ENCODE results near the gene BCL11B. TPM values are rescaled to one million over a fixed set of nuclear protein-coding genes. Genes with fewer than 3 reads are reported as not detected.
A peak's percentile ranks its signal among the peaks of the same experiment; 100 is the strongest.

The BCL11B gene
- total RNA-seq, 6 experiments from 2014 or later = 0.06 to 0.14 (median 0.10) TPM; not detected in 2

DNA sequence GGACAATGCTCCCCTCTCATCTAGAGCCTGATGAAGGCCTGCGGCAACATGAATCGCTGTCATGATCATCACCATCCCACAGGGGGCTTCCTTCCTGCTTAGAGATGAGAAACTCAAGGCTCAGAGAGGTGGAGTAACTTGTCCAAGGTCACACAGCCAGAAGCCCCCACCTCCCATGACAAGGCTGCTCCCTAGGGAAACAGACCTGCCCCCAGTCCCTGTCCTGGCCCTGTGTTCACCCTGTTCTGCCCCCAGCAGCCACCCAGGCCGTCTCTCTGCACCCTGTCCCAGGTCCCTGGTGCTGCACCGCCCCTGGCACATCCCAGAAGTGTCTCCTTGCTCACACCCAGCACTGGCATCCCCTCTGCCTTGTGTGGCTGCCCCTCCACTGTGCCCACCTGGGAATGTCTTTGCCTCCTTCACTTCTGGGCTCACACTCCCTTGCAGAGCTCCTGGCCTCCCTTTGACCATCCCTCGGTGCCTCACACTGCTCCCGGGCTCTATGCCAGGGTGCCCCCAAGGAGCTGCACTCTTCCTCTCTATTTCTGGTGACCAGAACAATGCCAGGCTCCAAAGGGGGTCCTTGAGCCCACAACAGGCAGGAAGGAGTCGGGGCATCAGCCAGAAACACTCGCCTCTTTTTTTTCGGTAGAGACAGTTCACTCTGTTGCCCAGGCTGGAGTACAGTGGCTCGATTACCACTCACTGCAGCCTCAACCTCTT is 70.5 kb downstream of the BCL11B start:
- Mint-ChIP-seq H3K27ac (no peak overlapping the region), H3K9me3 (peaks cover 6% of the 10 kb centered on the region; the same call in 1 of the 2 replicates), H3K4me3 (no peak overlapping the region), H3K36me3 (ENCODE audit: low read depth) (no peaks in the 10 kb centered on the region), H3K4me1 (ENCODE audit: low read depth) (no peaks in the 10 kb centered on the region), H3K27me3 (ENCODE audit: insufficient read depth) (peaks cover 10% of the 10 kb centered on the region)
- no peak for DNase-seq
- TF ChIP-seq, protein P1, sequence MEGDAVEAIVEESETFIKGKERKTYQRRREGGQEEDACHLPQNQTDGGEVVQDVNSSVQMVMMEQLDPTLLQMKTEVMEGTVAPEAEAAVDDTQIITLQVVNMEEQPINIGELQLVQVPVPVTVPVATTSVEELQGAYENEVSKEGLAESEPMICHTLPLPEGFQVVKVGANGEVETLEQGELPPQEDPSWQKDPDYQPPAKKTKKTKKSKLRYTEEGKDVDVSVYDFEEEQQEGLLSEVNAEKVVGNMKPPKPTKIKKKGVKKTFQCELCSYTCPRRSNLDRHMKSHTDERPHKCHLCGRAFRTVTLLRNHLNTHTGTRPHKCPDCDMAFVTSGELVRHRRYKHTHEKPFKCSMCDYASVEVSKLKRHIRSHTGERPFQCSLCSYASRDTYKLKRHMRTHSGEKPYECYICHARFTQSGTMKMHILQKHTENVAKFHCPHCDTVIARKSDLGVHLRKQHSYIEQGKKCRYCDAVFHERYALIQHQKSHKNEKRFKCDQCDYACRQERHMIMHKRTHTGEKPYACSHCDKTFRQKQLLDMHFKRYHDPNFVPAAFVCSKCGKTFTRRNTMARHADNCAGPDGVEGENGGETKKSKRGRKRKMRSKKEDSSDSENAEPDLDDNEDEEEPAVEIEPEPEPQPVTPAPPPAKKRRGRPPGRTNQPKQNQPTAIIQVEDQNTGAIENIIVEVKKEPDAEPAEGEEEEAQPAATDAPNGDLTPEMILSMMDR (IDR thresholded peaks at IDR 0.05) = no peak

DNA sequence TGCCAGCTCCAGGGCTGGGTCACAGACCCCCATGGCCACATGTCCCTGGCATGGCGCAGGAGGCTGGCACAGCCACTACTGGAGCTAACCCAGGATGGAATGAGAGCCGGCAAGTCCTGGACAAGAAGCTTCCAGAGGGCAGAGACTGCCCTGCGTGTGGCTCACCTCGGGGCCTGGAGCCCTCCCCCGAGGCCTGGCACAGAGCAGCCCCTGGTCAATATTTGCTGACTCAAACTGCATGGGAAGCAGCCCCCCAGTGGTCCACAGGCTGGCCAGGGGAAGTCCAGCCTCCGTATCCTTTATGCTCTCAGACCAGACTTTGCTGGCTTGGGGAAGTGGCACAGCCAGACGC is 71.4 kb downstream of the BCL11B start:
- no peak overlapping the region for H3K4me3 Mint-ChIP-seq
- H3K9me3 Mint-ChIP-seq = peaks cover 6% of the 10 kb centered on the region; the same call in 1 of the 2 replicates
- no peaks in the 10 kb centered on the region for H3K4me1 Mint-ChIP-seq (ENCODE audit: low read depth)
- DNase-seq = no peak
- TF ChIP-seq, protein P1 (IDR thresholded peaks at IDR 0.05) = no peak
- H3K27ac Mint-ChIP-seq = no peak overlapping the region
- H3K36me3 Mint-ChIP-seq (ENCODE audit: low read depth) = no peaks in the 10 kb centered on the region
- peaks cover 10% of the 10 kb centered on the region for H3K27me3 Mint-ChIP-seq (ENCODE audit: insufficient read depth)

GRCh38 chr14:99199846-99200653 is 71.9 kb downstream of the BCL11B start:
- Mint-ChIP-seq H3K36me3 (ENCODE audit: low read depth) (no peaks in the 10 kb centered on the region), H3K27ac (no peak overlapping the region), H3K9me3 (peaks cover 6% of the 10 kb centered on the region; the same call in 1 of the 2 replicates), H3K4me1 (ENCODE audit: low read depth) (no peaks in the 10 kb centered on the region), H3K27me3 (ENCODE audit: insufficient read depth) (peaks cover 12% of the 10 kb centered on the region), H3K4me3 (no peak overlapping the region)
- no peak for DNase-seq
- TF ChIP-seq, protein P1 (IDR thresholded peaks at IDR 0.05) = peak; percentile 16; the same call in 1 of the 2 replicates

DNA sequence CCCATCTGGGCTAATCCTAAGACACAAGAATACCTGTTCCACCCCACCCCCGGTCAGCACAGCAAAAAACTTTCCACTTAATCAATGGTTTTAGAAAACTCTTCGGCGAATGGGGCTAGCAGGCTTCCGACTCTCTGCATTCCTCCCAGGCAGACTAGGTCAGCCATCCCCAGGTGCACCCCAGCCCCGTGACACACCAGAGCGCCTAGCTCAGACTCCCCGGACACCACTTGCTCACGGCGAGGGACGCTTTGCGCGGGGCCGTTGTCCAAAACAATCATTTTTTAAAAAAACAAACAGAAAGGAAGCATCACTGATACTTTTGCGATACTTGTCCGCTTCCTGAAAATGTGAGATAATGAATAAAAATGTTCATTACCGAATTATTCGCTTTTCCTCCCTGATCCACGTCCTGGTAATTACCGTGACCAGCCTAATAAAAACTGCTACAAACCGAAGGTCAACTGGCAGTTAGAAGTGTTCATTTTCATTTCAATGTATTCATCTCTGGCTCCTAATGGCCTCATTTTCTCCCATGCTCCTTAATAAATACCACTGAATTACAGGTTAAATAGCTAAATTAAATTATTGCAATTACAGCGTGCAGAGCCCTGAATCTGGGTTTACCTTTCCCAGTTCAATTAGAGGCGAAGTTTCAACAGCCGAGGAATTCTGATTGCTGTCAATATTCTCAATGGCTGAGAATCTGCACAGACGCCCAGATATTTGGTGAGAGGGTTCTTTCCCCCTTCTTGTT is 73.1 kb downstream of the BCL11B start:
- H3K36me3 Mint-ChIP-seq (ENCODE audit: low read depth) = no peaks in the 10 kb centered on the region
- H3K27me3 Mint-ChIP-seq (ENCODE audit: insufficient read depth) = peaks cover 13% of the 10 kb centered on the region
- peaks cover 3% of the 10 kb centered on the region; the same call in 1 of the 2 replicates for H3K9me3 Mint-ChIP-seq

GRCh38 chr14:99196310-99196650 is 75.7 kb downstream of the BCL11B start:
- peaks cover 9% of the 10 kb centered on the region for H3K4me1 Mint-ChIP-seq (ENCODE audit: low read depth)
- H3K4me3 Mint-ChIP-seq = no peak overlapping the region
- DNase-seq = no peak
- peaks cover 3% of the 10 kb centered on the region; the same call in 1 of the 2 replicates for H3K9me3 Mint-ChIP-seq
- H3K36me3 Mint-ChIP-seq (ENCODE audit: low read depth) = no peaks in the 10 kb centered on the region
- TF ChIP-seq, protein P1 (IDR thresholded peaks at IDR 0.05) = no peak
- peaks cover 17% of the 10 kb centered on the region for H3K27me3 Mint-ChIP-seq (ENCODE audit: insufficient read depth)
- H3K27ac Mint-ChIP-seq = no peak overlapping the region

More for the DNA sequence above, 73.1 kb downstream of the BCL11B start:
- TF ChIP-seq, protein P1 (IDR thresholded peaks at IDR 0.05) = no peak
- Mint-ChIP-seq H3K4me3 (no peak overlapping the region), H3K4me1 (ENCODE audit: low read depth) (no peaks in the 10 kb centered on the region), H3K27ac (no peak overlapping the region)
- no peak for DNase-seq

Measured in HFFc6 (cell line).